WTC11 (cell line): Measurements from ENCODE around the gene BBS9. TPM values are rescaled to one million over a fixed set of nuclear protein-coding genes. Genes with fewer than 3 reads are reported as not detected.

Experiments
- ATAC-seq: fragments of 200-7000 bp; cut with Tn5 transposase; 2 replicates; pipeline ENCODE4 v1.10.0; 2021; ENCODE audit warnings: mild to moderate bottlenecking, moderate library complexity
- CTCF ChIA-PET: fragments of 300-600 bp; sonication (Branson Sonifier 250); formaldehyde crosslinking; loops from one replicate; lab custom pipeline; 2021; ENCODE audit warnings: antibody characterized with exemption; lab: Charles Lee
- POLR2A ChIA-PET: fragments of 350-600 bp; sonication (Branson Sonifier 250); formaldehyde crosslinking; loops from one replicate; lab custom pipeline; 2021; ENCODE audit warnings: antibody characterized with exemption; lab: Charles Lee
- DNase-seq: peaks from one replicate; pipeline ENCODE4 v3.0.0; 2021; ENCODE audit warnings: low spot score
- H3K27ac Mint-ChIP-seq: 2 replicates; pipeline ENCODE4 v1.8.0; 2021; ENCODE audit warnings: mixed read lengths
- H3K27me3 Mint-ChIP-seq: 2 replicates; pipeline ENCODE4 v1.8.0; 2021; ENCODE audit warnings: low read depth, mild to moderate bottlenecking, moderate library complexity, mixed read lengths
- H3K36me3 Mint-ChIP-seq: 2 replicates; pipeline ENCODE4 v1.8.0; 2021; ENCODE audit warnings: mixed read lengths
- H3K4me1 Mint-ChIP-seq: 2 replicates; pipeline ENCODE4 v1.8.0; 2022; ENCODE audit warnings: mixed read lengths
- H3K4me3 Mint-ChIP-seq: 2 replicates; pipeline ENCODE4 v1.8.0; 2021; ENCODE audit warnings: mild to moderate bottlenecking, moderate library complexity, mixed read lengths
- H3K9me3 Mint-ChIP-seq: 2 replicates; pipeline ENCODE4 v1.8.0; 2021; ENCODE audit warnings: mixed read lengths
- CBFB ChIP-seq: sonication (generic); formaldehyde crosslinking; IDR thresholded peaks from 2 replicates; pipeline ENCODE4 v1.8.1; 2022; ENCODE audit warnings: mild to moderate bottlenecking, low read depth, missing genetic modification reagents
- CREB1 ChIP-seq: sonication (generic); formaldehyde crosslinking; IDR thresholded peaks from 2 replicates; pipeline ENCODE4 v1.8.0; 2023; ENCODE audit warnings: mild to moderate bottlenecking, missing genetic modification reagents
- ELF4 ChIP-seq: sonication (generic); formaldehyde crosslinking; IDR thresholded peaks from 2 replicates; pipeline ENCODE4 v1.8.1; 2022; ENCODE audit warnings: low read depth, mild to moderate bottlenecking, moderate library complexity, missing genetic modification reagents
- FOXJ3 ChIP-seq: sonication (generic); formaldehyde crosslinking; IDR thresholded peaks from 2 replicates; pipeline ENCODE4 v1.9.0; 2021; ENCODE audit warnings: missing genetic modification reagents, mild to moderate bottlenecking, borderline replicate concordance
- FOXP1 ChIP-seq: sonication (generic); formaldehyde crosslinking; IDR thresholded peaks from 2 replicates; pipeline ENCODE4 v1.8.0; 2022; ENCODE audit warnings: missing genetic modification reagents, mild to moderate bottlenecking, moderate library complexity, borderline replicate concordance
- GABPB1 ChIP-seq: sonication (generic); formaldehyde crosslinking; IDR thresholded peaks from 2 replicates; pipeline ENCODE4 v1.8.1; 2023; ENCODE audit warnings: mild to moderate bottlenecking, missing genetic modification reagents
- GTF2I ChIP-seq: fragments of 250-450 bp; sonication (Bioruptor Pico); conservative IDR thresholded peaks from 2 replicates; pipeline ENCODE4 v1.4.0; 2021; ENCODE audit warnings: mild to moderate bottlenecking
- IRF2 ChIP-seq: sonication (generic); formaldehyde crosslinking; IDR thresholded peaks from 2 replicates; pipeline ENCODE4 v1.8.0; 2022; ENCODE audit warnings: low read depth, missing genetic modification reagents, borderline replicate concordance
- NR1H2 ChIP-seq: sonication (generic); formaldehyde crosslinking; IDR thresholded peaks from 2 replicates; pipeline ENCODE4 v1.9.0; 2021; ENCODE audit warnings: mild to moderate bottlenecking, moderate library complexity, missing genetic modification reagents
- NR3C1 ChIP-seq: sonication (generic); formaldehyde crosslinking; conservative IDR thresholded peaks from 2 replicates; pipeline ENCODE4 v1.8.1; 2023; ENCODE audit warnings: low read depth, mild to moderate bottlenecking, missing genetic modification reagents
- SOX15 ChIP-seq: fragments of 250-450 bp; sonication (Bioruptor Pico); IDR thresholded peaks from 2 replicates; pipeline ENCODE4 v1.9.0; 2021; ENCODE audit warnings: mild to moderate bottlenecking
- TEAD4 ChIP-seq: sonication (generic); formaldehyde crosslinking; IDR thresholded peaks from 2 replicates; pipeline ENCODE4 v1.8.0; 2022; ENCODE audit warnings: mild to moderate bottlenecking, missing genetic modification reagents
- ZBTB21 ChIP-seq: sonication (generic); formaldehyde crosslinking; IDR thresholded peaks from 2 replicates; pipeline ENCODE4 v1.8.1; 2023; ENCODE audit warnings: mild to moderate bottlenecking, missing genetic modification reagents, borderline replicate concordance
- ZNF121 ChIP-seq: sonication (generic); formaldehyde crosslinking; IDR thresholded peaks from 2 replicates; pipeline ENCODE4 v1.8.0; 2023; ENCODE audit warnings: missing genetic modification reagents
- ZNF317 ChIP-seq: sonication (generic); formaldehyde crosslinking; IDR thresholded peaks from 2 replicates; pipeline ENCODE4 v1.8.1; 2023; ENCODE audit warnings: low read depth, mild to moderate bottlenecking, moderate library complexity, missing genetic modification reagents, borderline replicate concordance
- total RNA-seq: library from RNA; stranded (reverse); gene quantifications from 3 replicates; pipeline ENCODE4 v1.2.3, GENCODE V29; 2021
- TF ChIP-seq, protein P1 (sequence below): sonication (generic); formaldehyde crosslinking; IDR thresholded peaks from 2 replicates; pipeline ENCODE4 v1.8.1; 2022; ENCODE audit warnings: mild to moderate bottlenecking, missing genetic modification reagents, moderate library complexity, borderline replicate concordance
- TF ChIP-seq, protein P2 (sequence below): sonication (generic); formaldehyde crosslinking; IDR thresholded peaks from 2 replicates; pipeline ENCODE4 v1.8.0; 2022; ENCODE audit warnings: mild to moderate bottlenecking, missing genetic modification reagents
- TF ChIP-seq, protein P3 (sequence below): sonication (generic); formaldehyde crosslinking; IDR thresholded peaks from 2 replicates; pipeline ENCODE4 v1.8.0; 2023; ENCODE audit warnings: missing genetic modification reagents, mild to moderate bottlenecking, borderline replicate concordance
- TF ChIP-seq, protein P4 (sequence below): fragments of 250-450 bp; sonication (Bioruptor Pico); IDR thresholded peaks from 2 replicates; pipeline ENCODE4 v1.9.0; 2021; ENCODE audit warnings: mild to moderate bottlenecking
- TF ChIP-seq, protein P5 (sequence below): sonication (generic); formaldehyde crosslinking; IDR thresholded peaks from 2 replicates; pipeline ENCODE4 v1.8.1; 2023; ENCODE audit warnings: mild to moderate bottlenecking, missing genetic modification reagents, moderate library complexity

BBS9 gene
- total RNA-seq, 1 experiment from 2014 or later = 56.6 TPM

DNA sequence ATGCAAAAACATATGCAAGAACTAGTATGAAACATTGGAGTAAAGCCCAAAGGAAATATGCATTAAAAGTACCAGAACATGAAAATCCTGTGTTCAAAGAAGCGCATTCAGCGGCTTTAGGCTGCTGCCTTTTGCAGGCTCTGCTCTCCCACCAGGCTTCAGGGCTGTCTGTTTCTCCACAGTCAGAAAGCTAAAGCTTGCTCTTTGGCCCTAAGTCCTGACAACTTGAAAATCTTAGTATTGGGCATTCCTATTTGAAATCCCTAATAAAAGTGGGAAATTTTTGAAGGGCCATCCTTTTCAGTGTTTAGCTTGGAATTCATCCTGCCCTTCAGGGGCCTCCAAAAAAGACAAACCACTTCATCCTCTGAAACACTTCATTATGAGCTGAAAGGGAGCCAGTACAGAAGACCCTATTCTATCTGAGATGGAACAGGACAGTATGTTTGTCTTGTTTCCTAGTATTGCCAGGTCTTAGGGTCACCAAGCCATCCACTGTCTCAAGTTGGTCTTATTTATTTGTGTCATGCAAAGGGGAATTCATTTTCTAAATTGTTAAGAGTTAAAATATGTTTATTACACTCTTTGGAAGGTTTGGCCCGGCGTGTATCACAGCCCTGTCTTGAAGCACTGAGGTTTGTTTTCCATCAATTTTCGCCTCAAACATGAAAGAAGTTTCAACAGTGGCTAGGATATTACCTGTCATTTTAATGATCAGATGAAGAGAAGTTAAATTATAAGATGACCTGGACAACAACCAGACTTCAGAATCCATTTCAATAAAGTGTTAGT is 449.7 kb downstream of the BBS9 start (continued):
- TF ChIP-seq, protein P1, sequence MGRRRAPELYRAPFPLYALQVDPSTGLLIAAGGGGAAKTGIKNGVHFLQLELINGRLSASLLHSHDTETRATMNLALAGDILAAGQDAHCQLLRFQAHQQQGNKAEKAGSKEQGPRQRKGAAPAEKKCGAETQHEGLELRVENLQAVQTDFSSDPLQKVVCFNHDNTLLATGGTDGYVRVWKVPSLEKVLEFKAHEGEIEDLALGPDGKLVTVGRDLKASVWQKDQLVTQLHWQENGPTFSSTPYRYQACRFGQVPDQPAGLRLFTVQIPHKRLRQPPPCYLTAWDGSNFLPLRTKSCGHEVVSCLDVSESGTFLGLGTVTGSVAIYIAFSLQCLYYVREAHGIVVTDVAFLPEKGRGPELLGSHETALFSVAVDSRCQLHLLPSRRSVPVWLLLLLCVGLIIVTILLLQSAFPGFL (CRISPR knock-in tag) = no peak
- no peak for TF ChIP-seq FOXP1 (CRISPR knock-in tag)
- TF ChIP-seq FOXJ3 (CRISPR knock-in tag) = no peak

DNA sequence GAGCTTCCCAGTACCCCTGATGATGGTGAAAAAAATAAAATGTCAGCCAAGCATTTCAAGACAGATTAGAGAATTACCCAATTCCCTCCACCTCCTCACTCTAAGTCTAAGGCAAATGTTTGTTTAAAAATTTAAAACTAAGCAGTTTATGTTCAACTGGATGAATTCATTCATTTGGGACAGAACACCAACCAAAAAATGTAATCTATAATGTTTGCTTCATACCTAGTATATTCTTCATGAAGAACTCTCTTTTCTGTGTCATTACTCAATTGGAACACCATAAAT is 450.3 kb downstream of the BBS9 start:
- Mint-ChIP-seq H3K27me3 (no peaks in the 10 kb centered on the region), H3K4me1 (0 out of 2 replicates have a peak, but pooled peaks cover 3% of the 10 kb centered on the region), H3K36me3 (peaks cover 22% of the 10 kb centered on the region), H3K27ac (no peak overlapping the region), H3K9me3 (peaks cover 6% of the 10 kb centered on the region), H3K4me3 (no peak overlapping the region)
- ATAC-seq (no peak), DNase-seq (no peak)
- no peak for TF ChIP-seq ELF4 (CRISPR knock-in tag)
- TF ChIP-seq NR1H2 (CRISPR knock-in tag) = no peak
- TF ChIP-seq IRF2 = no peak
- TF ChIP-seq TEAD4 = no peak
- no peak for TF ChIP-seq ZBTB21 (CRISPR knock-in tag)
- TF ChIP-seq, protein P2, sequence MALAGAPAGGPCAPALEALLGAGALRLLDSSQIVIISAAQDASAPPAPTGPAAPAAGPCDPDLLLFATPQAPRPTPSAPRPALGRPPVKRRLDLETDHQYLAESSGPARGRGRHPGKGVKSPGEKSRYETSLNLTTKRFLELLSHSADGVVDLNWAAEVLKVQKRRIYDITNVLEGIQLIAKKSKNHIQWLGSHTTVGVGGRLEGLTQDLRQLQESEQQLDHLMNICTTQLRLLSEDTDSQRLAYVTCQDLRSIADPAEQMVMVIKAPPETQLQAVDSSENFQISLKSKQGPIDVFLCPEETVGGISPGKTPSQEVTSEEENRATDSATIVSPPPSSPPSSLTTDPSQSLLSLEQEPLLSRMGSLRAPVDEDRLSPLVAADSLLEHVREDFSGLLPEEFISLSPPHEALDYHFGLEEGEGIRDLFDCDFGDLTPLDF (CRISPR knock-in tag) = no peak
- TF ChIP-seq GABPB1 (CRISPR knock-in tag) = no peak
- TF ChIP-seq, protein P1 (CRISPR knock-in tag) = no peak
- TF ChIP-seq ZNF317 (CRISPR knock-in tag) = no peak
- TF ChIP-seq, protein P3, sequence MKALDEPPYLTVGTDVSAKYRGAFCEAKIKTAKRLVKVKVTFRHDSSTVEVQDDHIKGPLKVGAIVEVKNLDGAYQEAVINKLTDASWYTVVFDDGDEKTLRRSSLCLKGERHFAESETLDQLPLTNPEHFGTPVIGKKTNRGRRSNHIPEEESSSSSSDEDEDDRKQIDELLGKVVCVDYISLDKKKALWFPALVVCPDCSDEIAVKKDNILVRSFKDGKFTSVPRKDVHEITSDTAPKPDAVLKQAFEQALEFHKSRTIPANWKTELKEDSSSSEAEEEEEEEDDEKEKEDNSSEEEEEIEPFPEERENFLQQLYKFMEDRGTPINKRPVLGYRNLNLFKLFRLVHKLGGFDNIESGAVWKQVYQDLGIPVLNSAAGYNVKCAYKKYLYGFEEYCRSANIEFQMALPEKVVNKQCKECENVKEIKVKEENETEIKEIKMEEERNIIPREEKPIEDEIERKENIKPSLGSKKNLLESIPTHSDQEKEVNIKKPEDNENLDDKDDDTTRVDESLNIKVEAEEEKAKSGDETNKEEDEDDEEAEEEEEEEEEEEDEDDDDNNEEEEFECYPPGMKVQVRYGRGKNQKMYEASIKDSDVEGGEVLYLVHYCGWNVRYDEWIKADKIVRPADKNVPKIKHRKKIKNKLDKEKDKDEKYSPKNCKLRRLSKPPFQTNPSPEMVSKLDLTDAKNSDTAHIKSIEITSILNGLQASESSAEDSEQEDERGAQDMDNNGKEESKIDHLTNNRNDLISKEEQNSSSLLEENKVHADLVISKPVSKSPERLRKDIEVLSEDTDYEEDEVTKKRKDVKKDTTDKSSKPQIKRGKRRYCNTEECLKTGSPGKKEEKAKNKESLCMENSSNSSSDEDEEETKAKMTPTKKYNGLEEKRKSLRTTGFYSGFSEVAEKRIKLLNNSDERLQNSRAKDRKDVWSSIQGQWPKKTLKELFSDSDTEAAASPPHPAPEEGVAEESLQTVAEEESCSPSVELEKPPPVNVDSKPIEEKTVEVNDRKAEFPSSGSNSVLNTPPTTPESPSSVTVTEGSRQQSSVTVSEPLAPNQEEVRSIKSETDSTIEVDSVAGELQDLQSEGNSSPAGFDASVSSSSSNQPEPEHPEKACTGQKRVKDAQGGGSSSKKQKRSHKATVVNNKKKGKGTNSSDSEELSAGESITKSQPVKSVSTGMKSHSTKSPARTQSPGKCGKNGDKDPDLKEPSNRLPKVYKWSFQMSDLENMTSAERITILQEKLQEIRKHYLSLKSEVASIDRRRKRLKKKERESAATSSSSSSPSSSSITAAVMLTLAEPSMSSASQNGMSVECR (CRISPR knock-in tag) = no peak
- no peak for TF ChIP-seq CBFB (CRISPR knock-in tag)
- no peak for TF ChIP-seq CREB1
- TF ChIP-seq ZNF121 (CRISPR knock-in tag) = no peak
- TF ChIP-seq, protein P4, sequence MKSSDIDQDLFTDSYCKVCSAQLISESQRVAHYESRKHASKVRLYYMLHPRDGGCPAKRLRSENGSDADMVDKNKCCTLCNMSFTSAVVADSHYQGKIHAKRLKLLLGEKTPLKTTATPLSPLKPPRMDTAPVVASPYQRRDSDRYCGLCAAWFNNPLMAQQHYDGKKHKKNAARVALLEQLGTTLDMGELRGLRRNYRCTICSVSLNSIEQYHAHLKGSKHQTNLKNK (CRISPR knock-in tag) = no peak
- TF ChIP-seq SOX15 = no peak
- no peak for TF ChIP-seq GTF2I (CRISPR knock-in tag)
- no peak for TF ChIP-seq NR3C1 (CRISPR knock-in tag)
- TF ChIP-seq, protein P5, sequence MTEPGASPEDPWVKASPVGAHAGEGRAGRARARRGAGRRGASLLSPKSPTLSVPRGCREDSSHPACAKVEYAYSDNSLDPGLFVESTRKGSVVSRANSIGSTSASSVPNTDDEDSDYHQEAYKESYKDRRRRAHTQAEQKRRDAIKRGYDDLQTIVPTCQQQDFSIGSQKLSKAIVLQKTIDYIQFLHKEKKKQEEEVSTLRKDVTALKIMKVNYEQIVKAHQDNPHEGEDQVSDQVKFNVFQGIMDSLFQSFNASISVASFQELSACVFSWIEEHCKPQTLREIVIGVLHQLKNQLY (CRISPR knock-in tag) = no peak
- CTCF ChIA-PET = no interaction called here
- POLR2A ChIA-PET = no interaction called here
